ENCODE measurements around the gene KIT.

KIT gene

GRCh38 chr4:54675721-54676461 is 18.1 kb downstream of the KIT start:
- no peak overlapping the region for H2AFZ ChIP-seq (ENCODE audit: low read length)
- no peaks in the 10 kb centered on the region for H3K27me3 ChIP-seq (ENCODE audit: insufficient read depth, low read length)
- H3F3A ChIP-seq (ENCODE audit: insufficient read depth, low read length): no peaks in the 10 kb centered on the region
- no peak overlapping the region for H3K4me3 ChIP-seq (ENCODE audit: low read depth, low read length, poor library complexity, severe bottlenecking)
- H3K36me3 ChIP-seq (ENCODE audit: insufficient read depth, low read length): no peaks in the 10 kb centered on the region
- no peaks in the 10 kb centered on the region for H4K20me1 ChIP-seq (ENCODE audit: insufficient read depth, low read length)
- H3K4me1 ChIP-seq (ENCODE audit: insufficient read depth, low read length, severe bottlenecking): no peaks in the 10 kb centered on the region
- no peaks in the 10 kb centered on the region for H3K9me3 ChIP-seq (ENCODE audit: low read length)
- no peak overlapping the region for H3K27ac ChIP-seq (ENCODE audit: low read depth, low read length, poor library complexity, severe bottlenecking)
- H3K9ac ChIP-seq (ENCODE audit: low read length): no peak overlapping the region
- no peak overlapping the region for H3K4me2 ChIP-seq (ENCODE audit: low read length)
- H3K79me2 ChIP-seq (ENCODE audit: insufficient read depth, low read length): no peaks in the 10 kb centered on the region
- H3K9me2 ChIP-seq (ENCODE audit: low read depth, low read length): no peaks in the 10 kb centered on the region
- no peak for TF ChIP-seq EZH2 (IDR thresholded peaks at IDR 0.05; ENCODE audit: borderline replicate concordance, low read length)
- no peak for TF ChIP-seq CTCF (IDR thresholded peaks at IDR 0.05; ENCODE audit: low read length)

- TF ChIP-seq CTCF (IDR thresholded peaks at IDR 0.05; ENCODE audit: low read length) (no peak), EZH2 (IDR thresholded peaks at IDR 0.05; ENCODE audit: borderline replicate concordance, low read length) (no peak)
- Histone ChIP-seq H4K20me1 (ENCODE audit: insufficient read depth, low read length) (no peaks in the 10 kb centered on the region), H3K4me2 (ENCODE audit: low read length) (no peak overlapping the region), H3K36me3 (ENCODE audit: insufficient read depth, low read length) (no peaks in the 10 kb centered on the region), H3F3A (ENCODE audit: insufficient read depth, low read length) (no peaks in the 10 kb centered on the region), H3K9ac (ENCODE audit: low read length) (no peak overlapping the region), H3K27me3 (ENCODE audit: insufficient read depth, low read length) (no peaks in the 10 kb centered on the region), H3K79me2 (ENCODE audit: insufficient read depth, low read length) (no peaks in the 10 kb centered on the region), H3K4me3 (ENCODE audit: low read depth, low read length, poor library complexity, severe bottlenecking) (no peak overlapping the region), H3K9me3 (ENCODE audit: low read length) (no peaks in the 10 kb centered on the region), H2AFZ (ENCODE audit: low read length) (no peak overlapping the region), H3K9me2 (ENCODE audit: low read depth, low read length) (no peaks in the 10 kb centered on the region), H3K27ac (ENCODE audit: low read depth, low read length, poor library complexity, severe bottlenecking) (no peak overlapping the region), H3K4me1 (ENCODE audit: insufficient read depth, low read length, severe bottlenecking) (no peaks in the 10 kb centered on the region)
Measured at GRCh38 chr4:54676658-54677057, 18.9 kb downstream of the KIT start.

GRCh38 chr4:54677416-54677815 is 19.7 kb downstream of the KIT start:
- Histone ChIP-seq H3K27me3 (ENCODE audit: insufficient read depth, low read length) (no peaks in the 10 kb centered on the region), H3K4me1 (ENCODE audit: insufficient read depth, low read length, severe bottlenecking) (no peaks in the 10 kb centered on the region), H3K4me3 (ENCODE audit: low read depth, low read length, poor library complexity, severe bottlenecking) (no peak overlapping the region), H3K9me2 (ENCODE audit: low read depth, low read length) (no peaks in the 10 kb centered on the region), H4K20me1 (ENCODE audit: insufficient read depth, low read length) (no peaks in the 10 kb centered on the region), H3K79me2 (ENCODE audit: insufficient read depth, low read length) (no peaks in the 10 kb centered on the region), H3K9me3 (ENCODE audit: low read length) (no peaks in the 10 kb centered on the region), H3K27ac (ENCODE audit: low read depth, low read length, poor library complexity, severe bottlenecking) (no peak overlapping the region), H2AFZ (ENCODE audit: low read length) (no peak overlapping the region), H3F3A (ENCODE audit: insufficient read depth, low read length) (no peaks in the 10 kb centered on the region), H3K4me2 (ENCODE audit: low read length) (no peak overlapping the region), H3K36me3 (ENCODE audit: insufficient read depth, low read length) (no peaks in the 10 kb centered on the region), H3K9ac (ENCODE audit: low read length) (no peak overlapping the region)
- no peak for TF ChIP-seq EZH2 (IDR thresholded peaks at IDR 0.05; ENCODE audit: borderline replicate concordance, low read length)
- no peak for TF ChIP-seq CTCF (IDR thresholded peaks at IDR 0.05; ENCODE audit: low read length)

Measured in OCI-LY1 (cell line).